C1 segment of cervical spinal cord (tissue), 14 donors: Measurements from ENCODE around the gene IFTAP.
"Not testable (repeated sequence)": the region's sequence is repeated elsewhere in the genome, so short reads cannot be mapped to it uniquely, and the experiment has no call there.

Source experiments
- DNase-seq, 14 donors: peaks; one replicate each; lab custom pipeline; 2025; lab: John Stamatoyannopoulos, UW

IFTAP gene

GRCh38 chr11:36594316-36594989 is at the start of gene IFTAP:
IFTAP (plus strand) TSS chr11:36594502; CDS start chr11:36610104, 15,602 bp downstream.
- DNase-seq = peak; percentile 27 to 94 (median 70)

GRCh38 chr11:36550385-36551115 is 43.8 kb upstream of the IFTAP start:
- DNase-seq = no peak

GRCh38 chr11:36557390-36557789 is 36.9 kb upstream of the IFTAP start:
- DNase-seq = not testable (repeated sequence)

- no peak for DNase-seq
These were observed 36.3 kb upstream of the IFTAP start for GRCh38 chr11:36557991-36558390.

- no peak for DNase-seq
These were observed 35.5 kb upstream of the IFTAP start for GRCh38 chr11:36558571-36559413.

GRCh38 chr11:36564376-36565030 is 29.8 kb upstream of the IFTAP start:
- peak in 8 of 14 donors; percentile 5 to 49 (median 22) for DNase-seq

GRCh38 chr11:36565031-36565610 is 29.2 kb upstream of the IFTAP start:
- no peak for DNase-seq

GRCh38 chr11:36566407-36567053 is 27.8 kb upstream of the IFTAP start:
- DNase-seq = no peak

GRCh38 chr11:36567694-36568093 is 26.6 kb upstream of the IFTAP start, which contains the start of gene RAG1:
RAG1 (plus strand) TSS chr11:36568007; CDS start chr11:36573305, 5,298 bp downstream.
- no peak for DNase-seq

- DNase-seq = no peak
These were observed 25.2 kb upstream of the IFTAP start for GRCh38 chr11:36569095-36569494.

- DNase-seq = no peak
These were observed 19.8 kb upstream of the IFTAP start for GRCh38 chr11:36574486-36574885.

- DNase-seq = no peak
These were observed 16.9 kb upstream of the IFTAP start for GRCh38 chr11:36577373-36577772.

- no peak for DNase-seq
These were observed 16.4 kb upstream of the IFTAP start for GRCh38 chr11:36577859-36578258.

- DNase-seq = no peak
These were observed 15.8 kb upstream of the IFTAP start for GRCh38 chr11:36578458-36578857.

GRCh38 chr11:36581536-36581935 is 12.8 kb upstream of the IFTAP start:
- DNase-seq = no peak

GRCh38 chr11:36583667-36584066 is 10.6 kb upstream of the IFTAP start:
- DNase-seq = no peak

- DNase-seq = no peak
These were observed 7.8 kb upstream of the IFTAP start for GRCh38 chr11:36586543-36586942.

GRCh38 chr11:36588099-36588498 is 6.2 kb upstream of the IFTAP start:
- no peak for DNase-seq

- no peak for DNase-seq
These were observed 3.8 kb upstream of the IFTAP start for GRCh38 chr11:36590513-36590912.

- DNase-seq = no peak
These were observed 2.9 kb upstream of the IFTAP start for GRCh38 chr11:36591433-36591832.

- no peak for DNase-seq
These were observed 2.6 kb downstream of the IFTAP start for GRCh38 chr11:36596880-36597279.
